Measurements from ENCODE around the gene ATP2C2. TPM values are rescaled to one million over a fixed set of nuclear protein-coding genes. Genes with fewer than 3 reads are reported as not detected.
"Not testable (repeated sequence)": the region's sequence is repeated elsewhere in the genome, so short reads cannot be mapped to it uniquely, and the experiment has no call there.

Gene ATP2C2
- polyA plus RNA-seq, 1 donor from 2014 or later = not detected

DNA sequence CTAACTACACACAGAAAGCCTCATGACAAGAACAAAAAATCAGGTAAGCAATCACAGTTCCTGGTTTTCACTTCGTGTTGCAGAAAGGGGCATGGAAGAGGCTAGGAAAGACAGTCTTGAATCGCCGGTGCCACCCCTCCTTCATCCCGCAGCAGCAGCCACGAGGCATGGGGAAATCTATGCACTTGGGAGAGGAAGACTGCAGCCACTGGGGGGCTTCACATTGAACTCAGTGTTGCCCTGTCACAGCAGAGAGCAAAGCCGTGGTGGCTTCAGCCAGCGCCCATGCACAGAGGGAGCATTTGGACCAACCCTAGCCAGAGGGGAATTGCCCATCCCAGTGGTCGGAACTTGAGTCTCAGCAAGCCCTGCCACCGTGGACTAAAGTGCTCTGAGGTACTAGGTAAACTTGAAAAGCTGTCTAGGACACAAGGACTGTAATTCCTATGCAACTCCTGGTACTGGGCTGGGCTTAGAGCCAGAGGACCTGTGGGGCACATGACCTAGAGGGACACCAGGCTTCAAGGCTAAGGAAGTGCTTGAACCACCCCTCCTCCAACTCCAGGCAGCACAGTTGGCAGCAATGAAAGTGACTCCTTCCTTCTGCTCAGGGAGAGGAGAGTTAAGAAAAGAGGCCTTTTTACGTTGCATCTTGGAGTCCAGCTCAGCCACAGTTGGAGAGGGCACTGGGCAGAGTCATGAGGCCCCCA is 35.2 kb upstream of the ATP2C2 start:
- Mint-ChIP-seq H3K27ac (no peak overlapping the region), H3K4me1 (no peaks in the 10 kb centered on the region), H3K4me3 (no peak overlapping the region), H3K27me3 (peaks cover 11% of the 10 kb centered on the region), H3K36me3 (peaks cover 1% of the 10 kb centered on the region), H3K9me3 (peaks cover 6 to 20% (median 12%) of the 10 kb centered on the region in 3 donors)

DNA sequence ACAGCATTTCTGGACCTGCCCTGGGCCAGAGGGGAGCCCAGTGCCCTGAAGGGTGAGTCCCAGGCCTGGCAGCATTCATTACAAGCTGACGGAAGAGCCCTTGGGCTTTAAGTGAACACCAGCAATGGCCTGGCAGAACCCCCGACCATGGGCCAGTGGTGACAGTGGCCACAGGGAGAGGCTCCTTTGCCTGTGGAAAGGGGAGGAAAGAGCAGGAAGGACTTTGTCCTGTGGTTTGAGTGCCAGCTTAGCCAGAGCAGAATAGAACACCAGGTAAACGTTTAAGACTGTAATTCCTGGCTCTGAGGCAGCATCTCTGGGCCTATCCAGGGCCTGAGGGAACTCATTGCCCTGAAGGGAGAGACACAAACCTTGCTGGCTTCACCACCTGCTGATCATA is 34.3 kb upstream of the ATP2C2 start:
- H3K27ac Mint-ChIP-seq = no peak overlapping the region
- no peaks in the 10 kb centered on the region for H3K4me1 Mint-ChIP-seq
- H3K27me3 Mint-ChIP-seq = peaks cover 11% of the 10 kb centered on the region
- peaks cover 6 to 20% (median 12%) of the 10 kb centered on the region in 3 donors for H3K9me3 Mint-ChIP-seq
- H3K36me3 Mint-ChIP-seq = no peaks in the 10 kb centered on the region
- no peak overlapping the region for H3K4me3 Mint-ChIP-seq

DNA sequence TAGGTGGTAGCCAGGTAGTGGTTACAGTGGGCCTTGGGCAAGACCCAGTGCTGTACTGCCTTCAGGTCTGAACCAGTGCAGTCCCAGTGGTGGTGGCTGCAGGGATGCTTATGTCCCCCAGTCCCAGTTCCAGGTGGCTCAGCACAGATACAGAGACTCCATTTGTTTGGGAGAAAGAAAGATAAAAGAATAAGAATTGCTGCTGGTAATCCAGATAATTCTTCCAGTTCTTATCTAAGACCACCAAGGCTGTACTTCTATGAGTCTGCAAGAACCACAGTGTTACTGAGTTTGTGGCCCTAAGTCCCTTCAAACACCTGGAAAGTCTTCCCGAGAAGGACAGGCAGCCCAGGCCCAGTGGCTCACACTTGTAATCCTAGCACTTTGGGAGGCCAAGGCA is 33.9 kb upstream of the ATP2C2 start:
- no peaks in the 10 kb centered on the region for H3K36me3 Mint-ChIP-seq
- no peaks in the 10 kb centered on the region for H3K4me1 Mint-ChIP-seq
- H3K9me3 Mint-ChIP-seq = peaks cover 6 to 20% (median 15%) of the 10 kb centered on the region in 3 donors
- peaks cover 11% of the 10 kb centered on the region for H3K27me3 Mint-ChIP-seq
- H3K27ac Mint-ChIP-seq = no peak overlapping the region
- no peak overlapping the region for H3K4me3 Mint-ChIP-seq

DNA sequence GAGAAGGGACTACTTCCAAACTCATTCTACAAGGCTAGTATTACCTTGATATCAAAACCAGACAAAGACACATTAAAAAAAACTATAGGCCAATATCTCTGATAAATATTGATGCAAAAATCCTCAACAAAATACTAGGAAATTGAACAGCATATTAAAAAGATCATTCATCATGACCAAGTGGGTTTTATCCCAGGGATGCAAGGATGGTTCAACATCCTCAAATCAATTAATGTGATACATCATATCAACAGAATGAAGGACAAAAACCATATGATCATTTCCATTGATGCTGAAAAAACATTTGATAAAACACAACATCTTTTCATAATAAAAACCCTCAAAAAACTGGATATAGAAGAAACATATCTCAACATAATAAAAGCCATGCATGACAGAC is 31.1 kb upstream of the ATP2C2 start:
- H3K36me3 Mint-ChIP-seq, H3K27ac Mint-ChIP-seq, H3K4me3 Mint-ChIP-seq, H3K27me3 Mint-ChIP-seq, H3K4me1 Mint-ChIP-seq: not testable (repeated sequence)
- H3K9me3 Mint-ChIP-seq = peaks cover 6 to 20% (median 15%) of the 10 kb centered on the region in 3 donors

DNA sequence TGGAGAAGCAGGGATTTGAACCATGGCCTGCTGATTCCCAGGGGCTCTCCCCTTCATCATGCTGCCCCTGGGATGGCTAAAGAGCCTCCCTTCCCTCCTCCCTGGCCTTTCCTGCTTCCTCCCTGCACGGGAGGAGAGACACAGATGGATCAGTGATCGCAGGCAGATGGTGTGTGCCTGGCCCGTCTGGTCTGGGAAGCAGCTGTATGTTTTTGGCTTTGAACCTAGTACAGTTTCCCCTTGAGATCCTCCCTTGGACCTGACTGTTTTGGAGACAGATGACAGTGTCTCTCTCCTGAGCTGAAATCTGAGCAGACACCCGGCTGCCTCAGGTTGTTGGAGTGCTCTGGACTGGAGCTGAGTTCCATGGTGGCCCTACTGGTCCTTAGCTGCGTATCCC is 29.0 kb upstream of the ATP2C2 start:
- H3K27me3 Mint-ChIP-seq = peaks cover 6% of the 10 kb centered on the region
- H3K4me1 Mint-ChIP-seq = no peaks in the 10 kb centered on the region
- no peaks in the 10 kb centered on the region for H3K36me3 Mint-ChIP-seq
- H3K27ac Mint-ChIP-seq = no peak overlapping the region
- H3K4me3 Mint-ChIP-seq = no peak overlapping the region
- peaks cover 4 to 20% (median 13%) of the 10 kb centered on the region in 3 donors for H3K9me3 Mint-ChIP-seq

DNA sequence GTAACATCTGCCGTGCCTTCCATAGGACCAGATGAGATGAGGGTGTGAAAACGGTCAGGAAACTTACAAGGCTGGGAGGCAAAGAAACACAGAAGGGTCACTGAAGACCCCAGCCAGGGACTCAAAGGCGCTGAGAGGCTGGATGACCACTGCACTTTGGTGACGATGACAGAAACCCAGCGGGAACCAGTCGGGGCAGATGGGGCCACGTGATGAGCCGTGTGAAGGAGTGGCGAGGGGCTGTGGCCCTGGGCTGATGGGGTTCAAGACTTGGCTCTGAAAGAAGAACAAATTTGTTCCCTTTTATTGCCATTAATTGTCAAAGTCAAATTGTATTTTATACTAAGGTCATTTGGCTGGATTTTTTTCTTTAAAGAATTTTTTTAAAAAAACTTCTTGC is 28.6 kb upstream of the ATP2C2 start:
- H3K9me3 Mint-ChIP-seq = peaks cover 4 to 20% (median 13%) of the 10 kb centered on the region in 3 donors
- H3K4me3 Mint-ChIP-seq = no peak overlapping the region
- H3K4me1 Mint-ChIP-seq = no peaks in the 10 kb centered on the region
- H3K27me3 Mint-ChIP-seq = peaks cover 6% of the 10 kb centered on the region
- H3K36me3 Mint-ChIP-seq = no peaks in the 10 kb centered on the region
- no peak overlapping the region for H3K27ac Mint-ChIP-seq

DNA sequence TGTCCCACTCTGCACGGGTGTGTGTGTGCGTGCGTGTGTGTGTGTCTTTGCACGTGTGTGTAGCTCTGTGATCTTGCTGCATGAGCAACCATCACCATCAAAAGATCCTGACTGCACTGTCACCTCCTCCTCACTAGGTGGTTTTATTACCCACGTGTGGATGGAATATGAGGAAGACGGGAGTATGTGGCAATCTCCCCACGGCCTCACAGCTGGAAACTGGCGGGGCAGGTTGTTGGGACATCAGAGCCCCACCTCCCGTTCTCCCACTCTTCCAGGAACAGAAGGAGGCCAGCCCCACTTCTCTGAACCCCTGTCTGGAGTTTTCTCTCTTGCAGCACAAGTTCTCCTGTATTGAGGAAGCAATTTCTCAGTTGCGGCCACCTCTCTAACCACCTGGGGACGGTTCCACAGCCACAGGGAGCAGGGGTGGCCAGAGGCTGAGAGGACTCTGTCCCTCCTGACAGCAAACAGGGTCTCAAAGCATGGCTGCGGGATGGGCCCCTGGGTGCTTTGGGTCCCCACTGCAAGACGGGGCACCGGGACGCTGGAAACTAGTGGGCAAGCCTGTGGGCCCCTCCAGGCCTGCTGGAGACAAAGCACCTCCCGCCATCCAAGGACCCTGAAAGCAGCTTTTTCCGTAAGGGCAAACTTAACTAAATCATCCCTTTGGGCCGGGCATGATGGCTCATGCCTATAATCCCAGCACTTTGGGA is 27.9 kb upstream of the ATP2C2 start:
- Mint-ChIP-seq H3K9me3 (peaks cover 2 to 14% (median 9%) of the 10 kb centered on the region in 3 donors), H3K27ac (no peak overlapping the region), H3K36me3 (no peaks in the 10 kb centered on the region), H3K4me3 (no peak overlapping the region), H3K27me3 (peaks cover 6% of the 10 kb centered on the region), H3K4me1 (no peaks in the 10 kb centered on the region)

DNA sequence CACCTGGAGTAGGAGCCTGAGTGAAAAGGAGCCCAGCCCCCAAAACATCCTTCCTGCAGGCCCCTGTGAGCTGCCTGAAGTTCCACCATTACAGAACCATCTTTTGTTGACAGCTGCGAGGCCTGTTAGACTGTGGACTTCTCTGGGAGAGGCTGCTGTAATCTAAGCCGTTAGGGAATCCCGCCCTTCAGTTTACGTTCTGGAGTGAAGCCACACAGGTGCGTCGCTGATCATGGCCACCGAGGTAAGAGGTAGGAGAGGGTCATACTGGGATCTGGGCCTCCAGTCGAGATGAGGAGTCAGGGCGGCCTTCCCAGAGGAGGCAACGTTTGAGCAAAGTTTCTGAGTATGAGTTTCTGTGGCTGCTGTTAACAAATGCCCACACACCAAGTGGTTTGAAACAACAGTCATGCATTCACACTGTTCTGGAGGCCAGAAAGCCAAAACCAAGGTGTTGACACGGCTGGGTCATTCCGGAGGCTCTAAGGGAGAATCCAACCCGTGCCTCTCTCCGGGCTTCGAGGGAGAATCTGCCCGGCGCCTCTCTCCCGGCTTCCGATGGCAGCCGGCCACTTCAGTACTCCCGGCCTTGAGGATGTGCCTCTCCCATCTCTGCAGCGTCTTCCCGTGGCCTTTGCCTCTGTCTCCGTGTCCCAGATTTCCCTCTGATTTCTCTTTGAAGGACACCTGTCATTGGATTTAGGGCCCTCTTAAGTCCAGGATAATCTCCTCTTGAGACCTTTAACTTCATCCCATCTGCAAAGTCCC is 26.6 kb upstream of the ATP2C2 start:
- H3K4me1 Mint-ChIP-seq = no peaks in the 10 kb centered on the region
- peaks cover 6% of the 10 kb centered on the region for H3K27me3 Mint-ChIP-seq
- peaks cover 0 to 8% (median 7%) of the 10 kb centered on the region in 3 donors for H3K9me3 Mint-ChIP-seq
- no peak overlapping the region for H3K27ac Mint-ChIP-seq
- H3K4me3 Mint-ChIP-seq = no peak overlapping the region
- no peaks in the 10 kb centered on the region for H3K36me3 Mint-ChIP-seq

DNA sequence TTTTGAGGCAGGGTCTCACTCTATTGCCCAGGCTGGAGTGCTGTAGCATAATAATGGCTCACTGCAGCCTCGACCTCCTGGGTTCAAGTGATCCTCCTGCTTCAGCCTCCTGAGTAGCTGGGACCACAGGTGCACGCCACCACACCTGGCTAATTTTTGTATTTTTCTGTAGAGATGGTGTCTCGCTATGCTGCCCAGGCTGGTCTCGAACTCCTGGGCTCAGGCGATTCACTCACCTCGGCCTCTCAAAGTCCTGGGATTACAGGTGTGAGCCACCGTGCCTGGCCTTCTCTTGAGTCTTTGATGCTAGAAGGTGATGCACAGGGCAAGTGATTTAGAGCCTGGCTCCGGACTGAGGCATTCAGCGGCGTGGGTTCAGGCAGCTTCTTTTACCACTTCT is 24.5 kb upstream of the ATP2C2 start:
- not testable (repeated sequence) for H3K27me3 Mint-ChIP-seq, H3K9me3 Mint-ChIP-seq, H3K36me3 Mint-ChIP-seq, H3K4me1 Mint-ChIP-seq, H3K4me3 Mint-ChIP-seq, H3K27ac Mint-ChIP-seq

DNA sequence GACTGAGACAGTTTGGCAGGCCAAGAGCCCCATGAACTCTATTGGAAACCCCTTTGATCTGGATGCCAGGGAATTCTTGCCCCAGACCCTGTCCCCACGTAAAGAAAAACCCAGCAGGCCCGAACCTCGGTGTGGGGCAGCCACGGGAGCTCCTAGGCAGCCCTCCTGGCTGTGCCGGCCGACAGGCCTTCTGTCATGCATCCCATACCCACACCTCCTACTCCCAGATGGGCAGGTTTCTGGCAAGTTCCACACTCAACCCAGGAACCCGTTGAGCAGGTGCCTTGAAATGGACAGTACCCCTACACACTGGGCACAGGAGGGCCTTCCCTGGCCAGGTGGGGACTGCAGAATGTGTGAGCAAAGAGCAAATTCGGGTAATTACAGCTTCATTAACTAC is 23.6 kb upstream of the ATP2C2 start:
- peaks cover 7% of the 10 kb centered on the region for H3K27me3 Mint-ChIP-seq

DNA sequence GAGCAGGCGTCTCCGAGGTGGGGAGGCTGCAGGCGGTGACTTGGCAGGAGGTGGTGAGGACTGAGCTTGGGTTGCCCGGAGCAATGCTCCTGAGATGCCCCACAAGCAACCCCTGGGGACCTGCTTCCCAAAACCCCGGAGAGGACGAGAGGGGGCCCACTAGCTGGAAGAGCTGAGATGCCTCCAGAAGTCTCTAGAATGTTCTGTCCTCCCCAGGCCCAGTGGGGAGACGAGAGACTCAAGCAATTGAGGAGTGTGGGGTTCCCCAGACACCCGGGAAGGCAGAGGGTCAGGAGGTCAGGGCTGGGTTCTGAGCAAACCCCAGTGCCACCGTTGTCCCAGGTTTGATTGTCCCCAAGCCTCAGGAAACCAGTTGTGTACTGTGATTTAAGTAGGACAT is 21.2 kb upstream of the ATP2C2 start:
- Mint-ChIP-seq H3K27me3 (peaks cover 7% of the 10 kb centered on the region), H3K4me3 (no peak overlapping the region), H3K9me3 (no peaks in the 10 kb centered on the region), H3K36me3 (no peaks in the 10 kb centered on the region), H3K27ac (no peak overlapping the region), H3K4me1 (no peaks in the 10 kb centered on the region)

More for the DNA sequence above, 23.6 kb upstream of the ATP2C2 start:
- H3K9me3 Mint-ChIP-seq = no peaks in the 10 kb centered on the region
- no peaks in the 10 kb centered on the region for H3K36me3 Mint-ChIP-seq
- H3K27ac Mint-ChIP-seq = no peak overlapping the region
- no peak overlapping the region for H3K4me3 Mint-ChIP-seq
- H3K4me1 Mint-ChIP-seq = no peaks in the 10 kb centered on the region

DNA sequence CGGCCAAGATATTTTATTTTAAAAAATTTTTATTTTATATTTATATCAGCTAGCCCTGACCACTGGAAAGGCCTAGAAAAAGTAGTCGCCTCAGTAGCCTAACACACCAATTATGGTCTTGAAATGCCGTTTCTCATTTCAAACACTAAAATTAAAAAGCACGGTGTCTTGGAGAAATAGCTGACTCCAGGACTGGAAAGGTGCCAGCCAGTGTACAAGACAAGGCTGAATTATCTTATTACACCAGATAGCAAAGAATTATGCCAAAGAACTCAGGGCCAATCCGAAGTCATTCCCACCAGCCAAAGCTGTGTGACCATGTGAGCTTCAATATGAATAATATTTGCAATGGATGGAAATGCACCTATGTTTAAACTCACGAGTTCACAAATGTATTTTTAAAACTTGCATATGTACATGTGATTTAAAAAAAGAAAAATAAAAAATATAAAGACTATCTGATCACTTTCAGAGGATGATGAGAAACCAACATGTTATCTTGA is 19.9 kb upstream of the ATP2C2 start:
- H3K27me3 Mint-ChIP-seq = peaks cover 9% of the 10 kb centered on the region
- no peaks in the 10 kb centered on the region for H3K36me3 Mint-ChIP-seq
- no peak overlapping the region for H3K4me3 Mint-ChIP-seq
- no peaks in the 10 kb centered on the region for H3K4me1 Mint-ChIP-seq
- no peak overlapping the region for H3K27ac Mint-ChIP-seq
- H3K9me3 Mint-ChIP-seq = no peaks in the 10 kb centered on the region

DNA sequence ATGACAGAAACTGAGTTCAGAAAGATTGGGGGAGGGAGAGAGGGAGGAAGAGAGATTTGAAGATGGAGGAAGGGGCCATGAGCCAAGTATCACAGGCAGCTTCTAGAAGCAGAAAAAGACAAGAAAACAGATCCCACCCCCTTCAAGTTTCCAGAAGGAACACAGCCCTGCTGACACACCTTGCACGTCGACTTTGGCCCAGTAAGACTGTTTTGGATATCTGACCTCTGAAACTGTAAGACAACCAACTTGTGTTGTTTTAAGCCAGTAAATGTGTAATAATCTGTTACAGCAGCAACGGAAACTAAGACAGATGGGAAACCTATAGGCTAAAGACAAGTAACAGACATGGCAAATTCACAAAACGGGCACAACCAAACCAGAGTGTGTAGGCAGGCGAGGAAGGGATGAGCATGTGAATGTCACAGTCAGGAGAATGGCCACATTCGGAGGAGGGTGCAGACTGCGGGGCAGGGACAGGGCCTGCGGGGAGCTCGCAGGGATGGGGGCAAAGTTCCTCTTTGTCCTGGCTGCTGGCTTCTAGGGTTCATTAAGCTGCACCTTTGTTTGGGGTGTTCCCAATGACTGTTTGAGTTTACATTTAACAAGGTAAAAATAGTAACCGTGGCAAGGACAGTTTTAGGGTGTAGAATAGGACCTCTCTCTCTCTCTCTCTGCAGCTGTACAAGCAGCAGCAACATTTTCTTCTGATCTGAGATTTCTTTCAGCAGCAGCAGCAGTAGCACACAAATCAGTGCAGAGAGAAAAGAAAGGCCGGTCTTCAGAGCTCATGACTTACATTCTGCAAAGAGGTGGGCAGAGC is 18.3 kb upstream of the ATP2C2 start:
- peak overlapping the region in 1 of 4 donors; percentile 45 for H3K4me3 Mint-ChIP-seq
- no peaks in the 10 kb centered on the region for H3K9me3 Mint-ChIP-seq
- no peak overlapping the region for H3K27ac Mint-ChIP-seq
- H3K36me3 Mint-ChIP-seq = no peaks in the 10 kb centered on the region
- H3K27me3 Mint-ChIP-seq = peaks cover 9% of the 10 kb centered on the region
- no peaks in the 10 kb centered on the region for H3K4me1 Mint-ChIP-seq

DNA sequence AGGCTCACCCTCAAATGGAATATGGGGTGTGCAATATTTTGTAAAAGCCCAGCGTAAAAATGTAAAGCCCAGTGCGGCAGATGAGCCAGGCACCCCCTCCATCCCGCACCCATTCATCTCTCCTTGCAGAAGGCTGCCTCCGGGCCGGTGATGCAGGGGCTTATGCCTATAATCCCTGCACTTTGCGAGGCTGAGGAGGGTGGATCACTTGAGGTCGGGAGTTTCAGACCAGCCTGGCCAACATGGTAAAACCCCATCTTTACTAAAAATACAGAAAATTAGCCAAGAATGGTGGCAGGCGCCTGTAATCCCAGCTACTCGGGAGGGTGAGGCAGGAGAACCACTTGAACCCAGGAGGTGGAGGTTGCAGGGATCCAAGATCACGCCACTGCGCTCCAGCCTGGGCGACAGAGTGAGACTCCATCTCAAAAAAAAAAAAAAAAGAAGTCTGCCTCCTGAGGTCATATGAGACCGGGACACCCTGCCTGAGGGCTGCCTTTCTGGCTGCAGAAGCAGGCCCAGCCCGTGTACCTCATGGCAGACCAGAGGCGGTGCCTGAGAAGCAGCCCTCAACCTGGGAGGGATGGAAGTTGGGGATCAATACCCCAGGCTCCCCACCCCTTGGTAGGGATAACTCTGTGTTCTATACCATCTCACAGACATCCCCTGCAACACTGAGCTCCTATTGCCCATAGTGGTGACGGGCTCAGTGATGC is 17.5 kb upstream of the ATP2C2 start:
- Mint-ChIP-seq H3K9me3 (no peaks in the 10 kb centered on the region), H3K36me3 (no peaks in the 10 kb centered on the region)

More for the DNA sequence above, 17.5 kb upstream of the ATP2C2 start:
- Mint-ChIP-seq H3K27ac (no peak overlapping the region), H3K4me3 (no peak overlapping the region), H3K27me3 (peaks cover 9% of the 10 kb centered on the region), H3K4me1 (no peaks in the 10 kb centered on the region)
